ENCODE results near the gene AGMO.
"Not testable (repeated sequence)": the region's sequence is repeated elsewhere in the genome, so short reads cannot be mapped to it uniquely, and the experiment has no call there.

The AGMO gene

DNA sequence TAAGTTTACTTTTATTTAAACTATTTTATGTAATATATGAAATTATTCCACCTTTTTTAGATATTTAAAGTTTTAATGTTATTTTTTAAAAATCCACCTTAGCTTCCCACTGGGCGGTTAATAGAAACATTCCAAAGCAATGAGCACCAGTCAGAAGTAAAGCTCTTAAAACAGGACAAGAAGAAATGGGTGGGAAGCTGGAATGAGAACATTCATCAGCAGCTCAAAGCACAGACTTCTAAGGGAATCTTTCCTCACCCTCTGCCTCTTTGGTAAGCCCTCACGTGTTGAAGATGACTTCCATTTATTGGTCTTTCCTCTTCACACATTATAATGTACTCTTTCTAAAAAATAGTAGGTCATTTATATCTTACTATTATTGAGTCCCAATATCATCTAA, 3.1 kb downstream of the AGMO start:
- DNase-seq = no peak

DNA sequence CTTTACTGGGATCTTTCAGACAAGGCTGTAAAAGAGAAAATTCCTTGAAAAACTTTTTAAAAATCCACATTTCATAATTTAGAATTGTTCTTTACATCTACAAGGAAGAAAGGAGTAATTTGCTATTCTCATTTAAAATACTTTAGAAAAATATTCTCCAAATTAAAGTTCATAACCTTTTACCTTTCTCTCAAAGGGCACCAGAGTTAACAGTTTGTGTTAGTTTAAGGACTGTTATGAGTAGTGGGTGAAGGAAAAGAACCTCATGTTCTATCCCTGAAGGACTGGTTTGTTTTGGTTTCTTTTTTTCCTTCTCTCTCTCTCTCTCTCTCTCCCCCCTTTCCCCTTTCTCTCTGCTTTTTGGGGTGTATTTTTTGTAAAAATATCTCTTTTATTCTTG, 4.1 kb downstream of the AGMO start:
- no peak for DNase-seq

DNA sequence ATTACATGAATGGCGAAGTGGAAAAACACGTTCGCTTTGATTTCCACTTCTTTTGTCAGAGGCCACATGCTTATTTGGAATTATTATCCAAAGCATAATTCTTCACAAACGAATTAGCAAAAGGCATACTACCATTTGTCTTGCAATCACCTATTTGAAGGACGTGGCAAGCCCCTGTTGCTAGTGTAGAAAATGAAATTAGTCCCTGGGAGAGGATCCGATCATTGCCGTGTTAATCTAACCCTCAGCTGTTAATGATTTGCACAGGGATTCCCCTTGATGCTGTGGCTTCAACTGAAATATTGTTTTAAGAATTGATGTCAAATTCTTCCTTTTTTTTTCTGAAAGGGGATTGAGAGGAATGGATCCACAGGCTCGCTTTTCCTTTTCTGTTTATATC, 4.6 kb downstream of the AGMO start:
- no peak for DNase-seq

- DNase-seq = no peak
These were observed 5.3 kb downstream of the AGMO start for GRCh38 chr7:15556339-15557105.

DNA sequence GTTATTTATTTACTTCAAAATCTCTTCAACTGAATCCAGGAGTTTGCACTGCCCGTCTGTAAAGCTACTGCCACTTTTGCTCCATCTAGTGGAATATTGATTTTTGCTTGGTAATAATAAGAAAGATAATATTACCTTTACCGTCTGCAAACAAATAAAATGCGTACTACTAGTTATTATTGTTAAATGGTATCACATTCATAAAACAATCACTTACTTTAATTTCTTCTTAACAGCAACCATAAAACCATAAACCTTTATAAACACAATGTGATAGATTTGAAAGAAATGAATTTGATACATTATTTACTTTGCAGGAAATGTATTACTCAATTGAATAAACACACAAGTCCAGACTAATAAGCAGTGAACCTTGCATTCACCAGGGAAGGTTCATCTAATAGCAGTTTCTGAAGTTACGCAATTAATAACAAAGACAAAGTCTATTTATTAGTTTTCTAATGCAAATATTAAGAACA, 6.4 kb downstream of the AGMO start:
- no peak for DNase-seq

DNA sequence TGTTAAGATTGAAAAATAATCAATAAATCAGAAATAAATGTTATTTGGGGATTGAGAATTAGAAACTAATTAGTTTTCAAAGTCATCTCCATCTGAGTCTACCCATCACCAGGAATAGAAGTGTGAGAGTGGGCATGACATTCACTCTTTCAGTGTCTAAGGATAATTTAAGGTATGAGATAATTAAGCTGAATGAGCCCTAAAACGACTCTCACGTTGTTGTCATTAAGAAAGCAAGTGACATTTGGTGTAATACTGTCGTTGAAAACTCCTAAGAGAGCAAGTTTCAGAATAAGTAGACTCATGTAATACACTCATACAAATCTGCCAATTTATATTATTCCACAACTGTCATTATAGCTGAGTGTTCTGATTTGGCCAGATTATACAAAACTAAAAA, 7.1 kb downstream of the AGMO start:
- no peak for DNase-seq

DNA sequence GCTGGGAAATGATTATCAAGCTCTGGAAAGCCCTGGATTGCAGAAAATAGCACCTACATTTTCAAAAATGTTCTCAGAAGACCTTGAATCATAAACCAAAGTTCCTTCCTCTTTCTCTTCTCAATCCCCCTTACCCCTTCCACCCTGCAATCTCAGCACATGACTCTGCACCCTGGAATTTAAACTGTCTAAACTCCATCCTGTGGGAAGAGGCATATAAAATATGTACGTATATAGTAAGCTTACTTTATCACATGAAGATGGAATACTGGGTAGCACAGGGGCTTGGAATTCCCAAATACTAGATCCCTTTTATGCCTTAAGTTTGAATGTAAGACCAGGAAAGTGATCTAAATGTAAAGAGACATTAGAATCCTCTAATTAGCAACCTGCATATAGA, 7.7 kb downstream of the AGMO start:
- no peak for DNase-seq

DNA sequence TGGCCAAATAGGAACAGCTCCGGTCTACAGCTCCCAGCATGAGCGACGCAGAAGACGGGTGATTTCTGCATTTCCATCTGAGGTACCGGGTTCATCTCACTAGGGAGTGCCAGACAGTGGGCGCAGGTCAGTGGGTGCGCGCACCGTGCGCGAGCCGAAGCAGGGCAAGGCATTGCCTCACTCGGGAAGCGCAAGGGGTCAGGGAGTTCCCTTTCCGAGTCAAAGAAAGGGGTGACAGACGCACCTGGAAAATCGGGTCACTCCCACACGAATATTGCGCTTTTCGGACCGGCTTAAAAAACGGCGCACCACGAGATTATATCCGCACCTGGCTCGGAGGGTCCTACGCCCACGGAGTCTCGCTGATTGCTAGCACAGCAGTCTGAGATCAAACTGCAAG, 14.5 kb downstream of the AGMO start:
- not testable (repeated sequence) for DNase-seq

- no peak for DNase-seq
These were observed 15.5 kb downstream of the AGMO start for GRCh38 chr7:15546272-15546792.

- DNase-seq = no peak
These were observed 17.8 kb downstream of the AGMO start for GRCh38 chr7:15544050-15544449.

GRCh38 chr7:15543256-15543655, 18.6 kb downstream of the AGMO start:
- no peak for DNase-seq

GRCh38 chr7:15527648-15528047, 34.2 kb downstream of the AGMO start:
- DNase-seq = no peak

- DNase-seq = no peak
These were observed 36.1 kb downstream of the AGMO start for GRCh38 chr7:15525652-15526263.

GRCh38 chr7:15524077-15524476, 37.7 kb downstream of the AGMO start:
- DNase-seq = no peak

GRCh38 chr7:15517865-15518264, 44.0 kb downstream of the AGMO start:
- DNase-seq = not testable (repeated sequence)

DNA sequence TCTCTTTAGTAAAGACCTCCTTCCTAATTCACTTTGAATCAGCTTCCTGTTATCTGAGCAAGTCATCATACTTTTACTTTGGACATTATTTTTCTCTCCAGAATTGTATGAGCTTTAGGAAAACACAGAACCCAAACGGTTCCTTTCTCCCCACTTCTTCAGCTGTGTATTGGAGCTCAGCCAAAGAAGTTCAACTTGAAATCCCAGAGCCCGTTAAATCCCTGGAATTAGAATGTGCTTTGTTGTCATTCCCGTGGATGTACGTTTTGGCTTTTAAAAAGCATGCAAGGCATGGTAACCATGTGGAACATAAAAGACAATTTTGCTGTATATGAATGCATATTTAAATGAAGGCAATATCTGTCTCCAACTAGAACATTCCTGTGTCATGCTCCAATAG, 46.6 kb downstream of the AGMO start:
- no peak for DNase-seq

DNA sequence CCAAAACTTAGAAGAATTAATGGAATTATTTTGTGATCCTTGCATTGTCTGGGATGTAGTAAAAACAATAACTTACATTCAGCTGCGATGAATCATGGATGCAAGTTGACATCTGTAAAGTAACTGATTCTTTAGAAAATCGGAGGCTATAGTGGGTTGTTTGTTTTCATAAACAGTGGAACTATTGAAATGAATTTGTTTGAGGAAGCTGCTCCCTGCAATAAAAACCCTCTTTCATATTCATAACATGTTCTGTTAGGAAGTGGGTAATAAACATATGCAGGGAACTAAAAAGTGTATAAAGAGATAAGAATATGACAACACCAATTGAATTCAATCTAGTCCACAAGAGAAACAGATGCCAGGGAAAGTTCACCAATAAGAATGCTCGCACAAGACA, 53.6 kb downstream of the AGMO start:
- peak in 1 of 14 donors; percentile 11 for DNase-seq

DNA sequence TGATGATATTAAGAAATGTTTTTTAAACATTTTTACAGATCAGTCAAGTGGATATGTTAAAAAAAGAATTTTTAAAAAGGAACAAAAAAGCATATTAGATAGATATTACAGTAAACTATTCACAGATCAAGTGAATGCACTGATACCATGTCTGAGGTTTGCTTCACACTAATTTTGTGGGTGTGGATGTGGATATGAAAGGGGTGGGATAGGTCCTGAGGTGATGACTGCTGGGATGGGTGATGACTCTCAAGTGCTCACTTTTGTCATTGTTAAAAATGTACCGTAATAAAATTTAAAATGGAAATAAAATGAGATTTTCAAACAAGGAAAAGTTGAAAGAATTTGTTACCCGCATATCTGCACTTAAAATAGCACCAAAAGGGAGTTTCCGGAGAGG, 54.1 kb downstream of the AGMO start:
- DNase-seq = no peak

- no peak for DNase-seq
These were observed 54.6 kb downstream of the AGMO start for GRCh38 chr7:15507171-15507570.

- no peak for DNase-seq
These were observed 56.1 kb downstream of the AGMO start for GRCh38 chr7:15505761-15506160.

DNA sequence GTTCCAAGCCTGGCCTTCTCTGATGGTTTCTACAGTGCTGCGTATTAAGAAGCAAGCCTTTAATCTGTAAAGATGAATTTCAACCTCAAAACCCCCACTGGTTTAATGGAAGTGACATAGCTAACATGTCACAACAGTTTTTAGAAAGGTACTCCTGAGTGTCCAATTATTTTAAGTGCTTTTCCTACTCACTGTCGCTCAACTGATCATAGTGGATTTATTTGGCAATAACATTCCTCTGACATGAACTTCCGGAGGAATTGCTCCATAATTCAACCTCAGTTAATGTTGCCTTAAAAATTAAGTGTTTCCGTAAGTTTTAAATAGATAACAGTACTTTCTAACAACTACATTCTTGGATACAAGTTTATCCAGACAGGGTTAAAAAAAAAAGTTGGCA, 57.5 kb downstream of the AGMO start:
- DNase-seq = no peak

GRCh38 chr7:15503603-15504290, 58.1 kb downstream of the AGMO start:
- no peak for DNase-seq

DNA sequence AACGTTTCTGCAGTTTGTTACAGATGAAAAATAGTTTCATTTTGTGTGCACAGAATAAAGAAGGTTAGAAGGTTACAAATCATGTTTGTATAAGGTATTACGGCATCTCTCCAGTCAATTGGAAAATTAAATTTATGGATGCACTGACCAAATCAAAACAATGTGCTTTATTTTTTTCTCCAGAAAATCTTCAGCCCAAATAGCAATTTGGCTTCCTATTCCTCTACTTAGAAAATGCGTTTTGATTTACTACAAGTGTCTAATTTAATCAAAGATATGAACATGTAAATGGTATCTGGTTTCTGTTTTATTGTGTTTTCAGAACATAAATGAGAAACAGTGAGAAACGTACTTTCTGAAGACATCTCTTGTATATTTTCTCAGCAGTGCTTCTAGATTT, 63.4 kb downstream of the AGMO start:
- no peak for DNase-seq

- DNase-seq = no peak
These were observed 66.6 kb downstream of the AGMO start for GRCh38 chr7:15495170-15495569.

Data from C1 segment of cervical spinal cord (tissue), 14 donors.